GM23248 (cell line): ENCODE measurements around the gene CHST11. TPM values are rescaled to one million over a fixed set of nuclear protein-coding genes. Genes with fewer than 3 reads are reported as not detected.

Experiments used
- DNase-seq: peaks from one replicate; pipeline ENCODE4 v3.0.0-alpha.2; 2015
- H2AFZ ChIP-seq: fragments of 200-600 bp; sonication (generic); 2 replicates; pipeline ENCODE4 v1.6.1; 2016; ENCODE audit warnings: antibody characterized with exemption
- H3F3A ChIP-seq: fragments of 200-600 bp; sonication (generic); 2 replicates; pipeline ENCODE4 v1.6.1; 2016; ENCODE audit warnings: mild to moderate bottlenecking, antibody characterized with exemption, mixed run types; ENCODE audit not compliant: insufficient read depth
- H3K27ac ChIP-seq: fragments of 200-600 bp; sonication (generic); 2 replicates; pipeline ENCODE4 v1.5.1; 2016; ENCODE audit warnings: mild to moderate bottlenecking
- H3K27me3 ChIP-seq: fragments of 200-600 bp; sonication (generic); replicated peaks from 2 replicates; pipeline ENCODE4 v1.6.1; 2016; ENCODE audit warnings: mild to moderate bottlenecking; ENCODE audit not compliant: insufficient read depth
- H3K36me3 ChIP-seq: fragments of 200-600 bp; sonication (generic); 2 replicates; pipeline ENCODE4 v1.6.1; 2016; ENCODE audit warnings: low read depth, mild to moderate bottlenecking
- H3K4me1 ChIP-seq: fragments of 200-600 bp; sonication (generic); 2 replicates; pipeline ENCODE4 v1.6.1; 2016; ENCODE audit warnings: mild to moderate bottlenecking; ENCODE audit not compliant: insufficient read depth
- H3K4me2 ChIP-seq: fragments of 200-600 bp; sonication (generic); one replicate; pipeline ENCODE4 v1.6.1; 2016; ENCODE audit warnings: mild to moderate bottlenecking; ENCODE audit not compliant: unreplicated experiment
- H3K4me3 ChIP-seq: fragments of 200-600 bp; sonication (generic); 2 replicates; pipeline ENCODE4 v1.5.1; 2016; ENCODE audit warnings: mild to moderate bottlenecking
- H3K79me2 ChIP-seq: fragments of 200-600 bp; sonication (generic); 2 replicates; pipeline ENCODE4 v1.6.1; 2016; ENCODE audit warnings: mild to moderate bottlenecking; ENCODE audit not compliant: insufficient read depth
- H3K9ac ChIP-seq: fragments of 200-600 bp; sonication (generic); 2 replicates; pipeline ENCODE4 v1.6.1; 2016; ENCODE audit warnings: mild to moderate bottlenecking
- H3K9me2 ChIP-seq: fragments of 200-600 bp; sonication (generic); 2 replicates; pipeline ENCODE4 v1.6.1; 2016; ENCODE audit warnings: mixed run types, mild to moderate bottlenecking, moderate library complexity; ENCODE audit not compliant: insufficient read depth
- H3K9me3 ChIP-seq: fragments of 200-600 bp; sonication (generic); one replicate; pipeline ENCODE4 v1.6.1; 2017; ENCODE audit warnings: low read depth
- H4K20me1 ChIP-seq: fragments of 200-600 bp; sonication (generic); 2 replicates; pipeline ENCODE4 v1.6.0; 2016; ENCODE audit not compliant: insufficient read depth
- EZH2 ChIP-seq: fragments of 200-600 bp; sonication (generic); IDR thresholded peaks from 2 replicates; pipeline ENCODE4 v1.6.1; 2018; ENCODE audit warnings: antibody characterized with exemption, mild to moderate bottlenecking; ENCODE audit not compliant: insufficient read depth, poor library complexity, severe bottlenecking
- EZH2phosphoT487 ChIP-seq: fragments of 200-600 bp; sonication (generic); IDR thresholded peaks from 2 replicates; pipeline ENCODE4 v1.6.1; 2018; ENCODE audit warnings: antibody characterized with exemption, moderate library complexity, mild to moderate bottlenecking, low read depth; ENCODE audit not compliant: insufficient read depth
- WGBS, 2 experiments: methylation state at CpG; one replicate each; pipeline ENCODE4 v1.1.6; 2015 to 2017; ENCODE audit warnings: low lambda C conversion rate in 2 of 2, low coverage in 1 of 2; ENCODE audit errors: missing lambda C conversion rate in 2 of 2; 5-methylcytosine and 5-hydroxymethylcytosine counted together
- in situ Hi-C: fragments of 300-500 bp; cut with MboI; formaldehyde crosslinking; loops from 2 replicates; pipeline ENCODE4 v1.15.0; 2020
- polyA plus RNA-seq: library from polyadenylated mRNA; unstranded; fragments of >200 nt; fragmentation: Nextera tagmentation; extraction: Ambion mirVana; gene quantifications from 2 replicates; pipeline ENCODE4 v1.2.1, GENCODE V29; 2016
- total RNA-seq: library from RNA; depleted of rRNA; stranded (reverse); fragments of >200 nt; shearing (Covaris generic); gene quantifications from 2 replicates; pipeline ENCODE4 v1.2.3, GENCODE V29; 2014

Gene CHST11
- total and polyA plus RNA-seq, 2 experiments from 2014 or later: 3.7 to 5.4 TPM

DNA sequence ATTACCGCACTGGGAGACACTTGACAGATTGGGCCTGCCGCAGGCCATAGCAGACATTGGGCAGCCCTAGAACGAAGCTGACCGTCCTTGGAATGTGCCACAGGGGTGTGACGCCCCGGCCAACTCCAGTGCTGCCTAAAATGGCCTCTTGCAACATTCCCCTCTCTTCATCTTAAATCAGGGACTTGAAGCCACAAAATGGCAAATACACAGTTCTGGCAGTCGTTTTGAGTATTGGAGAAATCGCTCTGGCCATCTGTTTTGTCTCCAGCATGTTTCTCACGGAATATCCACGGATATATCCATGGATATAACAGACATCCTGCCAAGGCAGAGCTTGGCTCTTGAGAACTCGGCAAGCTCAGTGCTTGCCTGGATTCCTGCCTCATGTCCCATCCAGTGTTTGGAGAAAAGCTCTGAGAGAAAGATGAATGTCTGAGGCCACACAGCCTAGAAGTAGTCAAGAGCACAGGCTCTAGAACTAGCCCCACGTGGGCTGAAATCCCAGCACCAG, 158.4 kb downstream of the CHST11 start:
- DNase-seq: peak; percentile 44
- no peak overlapping the region for H3K9ac ChIP-seq
- H3K27me3 ChIP-seq: no peaks in the 10 kb centered on the region
- H3K4me3 ChIP-seq: no peak overlapping the region
- no peaks in the 10 kb centered on the region for H4K20me1 ChIP-seq
- H3K9me2 ChIP-seq: no peaks in the 10 kb centered on the region
- H3F3A ChIP-seq: no peaks in the 10 kb centered on the region
- H3K4me1 ChIP-seq: peaks cover 6% of the 10 kb centered on the region; the same call in 1 of the 2 replicates
- H3K9me3 ChIP-seq: no peaks in the 10 kb centered on the region
- in situ Hi-C loops: no loop called here
- WGBS, 2 experiments: 20 to 25% methylated on average over 12 of the region's 12 CpGs
- peak overlapping the region; percentile 73 for H2AFZ ChIP-seq
- H3K36me3 ChIP-seq: no peaks in the 10 kb centered on the region
- H3K4me2 ChIP-seq: no peak overlapping the region
- no peak for TF ChIP-seq EZH2phosphoT487
- no peak for TF ChIP-seq EZH2
- H3K27ac ChIP-seq: no peak overlapping the region
- H3K79me2 ChIP-seq: no peaks in the 10 kb centered on the region

DNA sequence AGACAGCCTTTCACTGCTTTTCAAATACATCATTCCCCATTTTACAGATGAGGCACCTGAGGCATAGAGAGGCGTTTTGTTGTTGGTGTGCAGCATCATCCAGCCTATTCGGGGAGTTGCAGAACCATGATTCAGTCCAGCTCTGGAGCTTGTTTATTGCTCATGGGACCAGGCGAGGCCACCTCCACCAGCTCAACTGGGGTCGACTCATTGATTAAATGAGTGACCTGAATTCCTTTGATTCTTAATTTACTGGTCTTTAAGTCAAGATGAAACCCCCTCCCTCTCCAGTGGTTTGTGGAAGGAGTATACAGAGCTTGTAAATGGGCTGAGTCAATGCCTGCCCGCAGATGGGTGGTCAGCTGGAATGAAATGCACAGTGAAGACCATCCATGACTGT, 161.9 kb downstream of the CHST11 start:
- Histone ChIP-seq H3K36me3 (no peaks in the 10 kb centered on the region), H3K4me3 (no peak overlapping the region), H3F3A (no peaks in the 10 kb centered on the region), H4K20me1 (no peaks in the 10 kb centered on the region), H3K27me3 (no peaks in the 10 kb centered on the region), H3K9me2 (no peaks in the 10 kb centered on the region), H3K27ac (no peak overlapping the region), H3K9ac (no peak overlapping the region), H3K79me2 (no peaks in the 10 kb centered on the region), H3K9me3 (no peaks in the 10 kb centered on the region), H3K4me2 (no peak overlapping the region), H2AFZ (no peak overlapping the region), H3K4me1 (peaks cover 6% of the 10 kb centered on the region; the same call in 1 of the 2 replicates)
- no peak for TF ChIP-seq EZH2
- no peak for TF ChIP-seq EZH2phosphoT487
- in situ Hi-C loops: no loop called here
- WGBS, 2 experiments: 63 to 71% methylated on average over 5 of the region's 5 CpGs
- DNase-seq: no peak

DNA sequence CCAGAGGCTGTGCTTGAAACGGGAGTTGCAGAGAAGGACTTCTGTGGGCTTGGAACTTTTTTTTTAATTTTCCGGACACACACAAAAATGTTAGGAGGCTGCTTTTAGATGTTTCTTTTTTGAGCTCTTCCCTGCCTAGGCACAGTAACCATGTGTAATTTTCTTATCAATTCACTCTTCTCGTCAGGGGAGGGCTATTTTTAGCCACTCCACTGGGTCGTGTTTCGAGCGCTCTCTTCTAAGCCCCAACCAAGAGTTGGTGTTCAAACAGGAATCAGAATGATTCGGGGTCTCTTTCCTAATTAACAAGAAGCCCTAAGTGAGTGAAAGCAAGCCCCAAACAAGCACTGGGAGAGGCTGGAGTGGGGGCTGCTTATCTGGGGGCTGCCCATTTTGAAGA, 162.6 kb downstream of the CHST11 start:
- no peak overlapping the region for H3K9ac ChIP-seq
- no peak overlapping the region for H3K4me3 ChIP-seq
- no peak overlapping the region for H3K4me2 ChIP-seq
- H3K79me2 ChIP-seq: no peaks in the 10 kb centered on the region
- H4K20me1 ChIP-seq: no peaks in the 10 kb centered on the region
- H2AFZ ChIP-seq: no peak overlapping the region
- no peaks in the 10 kb centered on the region for H3K27me3 ChIP-seq
- H3K9me3 ChIP-seq: no peaks in the 10 kb centered on the region
- H3F3A ChIP-seq: no peaks in the 10 kb centered on the region
- in situ Hi-C loops: no loop called here
- no peak overlapping the region for H3K27ac ChIP-seq
- TF ChIP-seq EZH2phosphoT487: no peak
- no peak for TF ChIP-seq EZH2
- WGBS, 2 experiments: 99% methylated on average over 7 of the region's 7 CpGs
- no peak for DNase-seq
- H3K36me3 ChIP-seq: no peaks in the 10 kb centered on the region
- H3K9me2 ChIP-seq: no peaks in the 10 kb centered on the region
- H3K4me1 ChIP-seq: peaks cover 6% of the 10 kb centered on the region; the same call in 1 of the 2 replicates

DNA sequence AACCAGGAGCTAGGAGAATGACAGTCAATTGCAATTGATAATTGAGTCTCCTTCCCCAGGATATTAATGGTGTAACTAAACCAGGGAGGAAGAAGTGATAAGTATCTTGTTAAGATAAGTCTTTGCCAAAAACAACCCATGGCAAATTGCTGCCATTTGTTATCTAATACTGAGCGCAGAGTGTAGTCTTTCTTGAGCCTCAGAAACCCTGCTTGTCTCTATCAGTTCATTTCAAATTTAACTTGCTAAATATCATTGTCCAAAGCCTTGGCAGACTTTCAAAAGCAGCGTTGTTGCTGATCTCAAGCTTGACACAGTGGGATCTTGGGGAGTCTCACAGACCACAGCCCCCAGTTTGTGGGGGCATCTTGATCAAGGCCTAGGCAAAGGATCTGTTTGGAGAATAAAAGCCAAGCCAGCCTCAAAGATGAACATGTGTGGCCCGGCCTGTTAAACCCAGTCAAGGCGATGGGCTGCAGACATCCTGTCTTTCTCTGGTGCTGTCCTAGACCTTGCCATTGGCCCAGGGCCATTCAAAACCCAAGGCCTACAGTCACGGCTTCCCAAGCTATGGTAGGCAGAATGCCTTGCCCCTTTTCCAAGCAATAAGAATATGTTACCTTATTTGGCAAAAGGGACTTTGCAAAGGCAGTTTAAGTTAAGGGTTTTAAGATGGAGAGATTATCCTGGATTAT, 164.2 kb downstream of the CHST11 start:
- H3K27me3 ChIP-seq: no peaks in the 10 kb centered on the region
- no peak overlapping the region for H3K4me3 ChIP-seq
- H3K9me3 ChIP-seq: no peaks in the 10 kb centered on the region
- 81 to 85% methylated on average over 5 of the region's 5 CpGs for WGBS, 2 experiments
- H4K20me1 ChIP-seq: no peaks in the 10 kb centered on the region
- no peaks in the 10 kb centered on the region for H3K9me2 ChIP-seq
- in situ Hi-C loops: no loop called here
- H3K4me1 ChIP-seq: no peaks in the 10 kb centered on the region
- no peaks in the 10 kb centered on the region for H3F3A ChIP-seq
- H3K4me2 ChIP-seq: no peak overlapping the region
- H3K9ac ChIP-seq: no peak overlapping the region
- no peak overlapping the region for H3K27ac ChIP-seq
- no peaks in the 10 kb centered on the region for H3K79me2 ChIP-seq
- no peaks in the 10 kb centered on the region for H3K36me3 ChIP-seq
- TF ChIP-seq EZH2phosphoT487 (no peak), EZH2 (no peak)
- DNase-seq: no peak
- no peak overlapping the region for H2AFZ ChIP-seq

DNA sequence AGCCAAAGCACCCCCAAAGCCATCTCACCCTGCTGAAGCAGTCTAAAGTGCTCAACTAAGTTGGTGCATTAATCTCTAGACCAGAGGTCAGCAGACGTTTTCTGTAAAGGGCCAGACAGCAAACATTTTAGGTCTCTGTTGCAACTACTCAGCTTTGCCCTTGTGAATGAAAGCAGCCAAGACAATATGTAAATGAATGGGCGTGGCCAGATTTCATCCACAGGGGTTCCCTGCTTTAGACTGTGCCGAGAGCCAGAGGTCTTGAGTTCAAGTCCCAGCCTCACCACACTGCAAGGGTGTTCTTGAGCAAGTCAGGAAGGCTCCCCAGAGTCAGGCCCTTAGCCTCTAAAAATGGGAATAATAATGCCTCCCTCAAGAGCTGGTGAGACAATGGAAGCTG, 166.2 kb downstream of the CHST11 start:
- in situ Hi-C loops: no loop called here
- no peaks in the 10 kb centered on the region for H3F3A ChIP-seq
- H3K9me3 ChIP-seq: no peaks in the 10 kb centered on the region
- no peaks in the 10 kb centered on the region for H4K20me1 ChIP-seq
- no peaks in the 10 kb centered on the region for H3K4me1 ChIP-seq
- H3K4me2 ChIP-seq: no peak overlapping the region
- H2AFZ ChIP-seq: no peak overlapping the region
- H3K79me2 ChIP-seq: no peaks in the 10 kb centered on the region
- no peak overlapping the region for H3K9ac ChIP-seq
- no peaks in the 10 kb centered on the region for H3K27me3 ChIP-seq
- H3K9me2 ChIP-seq: no peaks in the 10 kb centered on the region
- no peak overlapping the region for H3K4me3 ChIP-seq
- H3K36me3 ChIP-seq: no peaks in the 10 kb centered on the region
- H3K27ac ChIP-seq: no peak overlapping the region
- WGBS, 2 experiments: 68 to 80% methylated on average over 3 of the region's 3 CpGs
- DNase-seq: no peak
- TF ChIP-seq EZH2phosphoT487 (no peak), EZH2 (no peak)
